Activated CD4-positive, alpha-beta T cell treated with anti-CD3 and anti-CD28 coated beads, Interleukin-2, Interleukin-4, amounts not matched to agents 100 ng/mL and 50 ng/mL, durations not matched to agents 16 hours and 8 hours (primary cell): Measurements from ENCODE around the gene MST1R.
"Not testable (repeated sequence)": the region's sequence is repeated elsewhere in the genome, so short reads cannot be mapped to it uniquely, and the experiment has no call there.

Source experiments
- DNase-seq: peaks from one replicate; pipeline ENCODE4 v3.0.0-alpha.2; 2020; ENCODE audit warnings: low spot score

MST1R gene

DNA sequence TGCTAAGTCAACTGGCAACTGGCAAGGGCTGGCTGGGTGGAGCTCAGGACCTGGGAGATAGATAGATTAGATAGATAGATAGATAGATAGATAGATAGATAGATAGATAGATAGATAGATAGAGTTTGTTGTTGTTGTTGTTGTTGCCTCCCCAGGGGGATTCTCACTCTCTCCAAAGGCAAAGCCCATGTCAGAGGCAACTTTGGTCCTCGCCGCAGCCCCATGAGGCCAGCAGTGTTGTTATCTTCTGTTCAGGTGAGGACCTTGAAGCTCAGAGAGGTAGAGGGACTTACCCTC is 7.4 kb upstream of the MST1R start:
- DNase-seq = no peak

DNA sequence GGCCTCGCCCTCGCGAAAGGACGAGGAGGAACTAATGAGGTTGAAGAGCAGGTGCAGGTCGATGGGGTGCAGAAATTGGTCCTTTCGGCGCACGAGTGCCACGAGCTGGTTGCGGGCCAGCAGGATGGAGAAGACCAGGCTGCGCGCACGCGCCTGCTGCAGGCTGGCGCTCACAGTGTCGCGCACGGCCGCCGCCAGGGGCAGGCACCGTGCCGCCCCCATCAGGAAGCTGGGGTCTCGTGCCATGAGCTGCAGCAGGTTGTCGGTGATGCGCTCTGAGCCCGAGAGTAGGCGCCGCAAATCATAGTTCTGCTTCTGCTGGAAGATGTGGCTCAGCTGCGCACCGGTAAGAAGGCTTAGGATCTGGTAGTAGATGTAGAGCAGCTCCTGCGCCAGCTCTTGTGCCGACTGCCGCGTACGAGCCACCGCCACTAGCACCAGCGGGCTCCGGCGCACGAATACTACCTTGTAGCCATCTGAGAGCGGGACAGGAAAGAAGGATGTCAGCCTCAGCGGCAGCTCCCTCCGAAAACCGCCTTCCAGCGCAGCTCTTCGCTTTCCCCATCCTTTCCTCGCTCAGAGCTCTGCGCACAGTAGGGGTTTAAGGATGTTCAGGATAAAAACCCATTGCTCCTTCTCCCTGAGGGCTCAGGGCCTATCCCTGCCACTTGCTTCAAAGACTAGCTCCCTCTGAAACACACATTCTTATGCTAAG is 6.9 kb upstream of the MST1R start:
- no peak for DNase-seq

DNA sequence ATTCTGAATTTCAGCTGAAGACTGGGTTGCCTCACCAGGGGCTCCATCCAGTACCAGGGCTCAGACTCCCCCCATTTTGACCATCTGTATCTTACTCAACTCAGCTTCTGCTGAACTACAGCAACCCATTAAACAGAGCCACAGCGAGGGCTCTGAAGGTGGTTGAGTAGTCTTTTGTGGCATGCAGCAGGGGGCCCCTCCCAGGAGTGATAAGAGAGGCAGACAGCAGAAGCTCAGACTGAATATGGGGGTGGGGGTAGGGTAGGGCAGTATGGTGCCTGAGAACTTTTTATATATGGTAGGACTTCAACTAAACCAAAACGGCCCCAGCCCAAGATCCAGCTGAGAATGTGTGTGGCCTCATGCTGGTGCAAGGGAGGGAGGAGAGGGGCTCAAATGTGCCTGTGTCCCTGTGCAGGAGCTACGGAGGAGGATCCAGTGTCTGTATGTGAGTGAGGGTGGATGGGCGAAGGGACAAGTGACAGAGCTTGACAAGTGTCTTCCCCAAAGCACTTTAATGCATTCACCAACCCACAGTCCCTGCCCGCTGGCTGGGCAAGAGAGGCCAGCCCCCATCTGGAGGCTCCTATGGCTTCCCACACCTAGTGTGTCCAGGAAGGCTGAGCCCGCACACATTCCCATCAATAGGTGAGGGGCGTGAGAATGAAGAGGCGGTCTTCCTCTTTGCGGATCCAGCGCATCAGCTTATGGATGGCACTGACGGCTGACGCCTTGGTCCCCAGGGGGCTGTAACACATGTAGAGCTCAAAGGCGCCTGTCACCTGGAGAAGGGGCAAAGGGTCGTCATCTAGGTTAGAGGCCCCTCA is 4.9 kb upstream of the MST1R start:
- DNase-seq = no peak

DNA sequence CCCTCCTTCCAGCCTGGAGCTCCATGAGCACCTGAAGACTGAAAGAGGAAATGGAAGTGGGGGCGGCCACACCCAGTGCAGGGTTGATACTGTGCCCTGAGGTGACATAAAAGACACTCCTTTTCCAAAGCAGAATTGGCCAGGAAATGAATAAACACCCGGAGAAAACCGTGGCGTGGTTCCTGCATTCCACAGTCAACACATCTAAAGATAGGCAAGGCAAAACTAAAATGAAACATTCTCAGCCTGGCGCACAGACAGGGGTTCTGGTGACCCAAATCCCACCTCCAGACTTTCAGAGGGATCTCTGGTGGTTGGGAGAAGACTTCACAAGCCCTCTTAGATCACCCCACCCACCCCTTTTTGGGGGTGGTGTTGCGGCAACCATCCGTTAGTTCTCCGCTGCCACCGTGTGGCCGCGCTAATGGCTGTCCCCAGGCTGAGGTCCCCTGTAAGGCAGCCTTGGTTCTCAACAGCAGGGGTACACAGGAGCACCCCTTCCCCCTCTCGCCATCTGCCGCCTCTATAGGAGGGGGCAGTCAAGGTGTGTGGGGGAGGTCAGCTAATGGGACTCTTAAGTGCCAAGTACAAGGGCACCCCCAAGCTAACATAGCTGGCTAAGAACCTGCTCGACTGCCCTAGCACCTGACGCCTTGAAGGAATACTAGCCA is 2.5 kb upstream of the MST1R start:
- DNase-seq = peak; percentile 38

DNA sequence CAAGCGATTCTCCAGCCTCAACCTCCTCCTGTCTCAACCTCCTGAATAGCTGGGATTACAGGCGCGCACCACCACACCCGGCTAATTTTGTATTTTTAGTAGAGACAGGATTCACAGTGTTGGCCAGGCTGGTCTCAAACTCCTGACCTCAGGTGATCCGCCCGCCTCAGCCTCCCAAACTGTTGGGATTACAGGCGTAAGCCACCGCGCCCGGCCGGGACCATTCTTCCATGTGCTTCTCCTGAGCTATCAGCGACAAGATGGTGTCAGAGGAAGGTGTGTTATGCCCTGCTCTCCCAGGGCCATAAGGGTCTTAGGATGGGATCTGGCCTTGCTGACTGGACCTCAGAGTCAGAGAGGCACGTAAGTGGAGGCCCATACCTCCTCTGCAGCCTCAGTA is 775 bp upstream of the MST1R start:
- not testable (repeated sequence) for DNase-seq

DNA sequence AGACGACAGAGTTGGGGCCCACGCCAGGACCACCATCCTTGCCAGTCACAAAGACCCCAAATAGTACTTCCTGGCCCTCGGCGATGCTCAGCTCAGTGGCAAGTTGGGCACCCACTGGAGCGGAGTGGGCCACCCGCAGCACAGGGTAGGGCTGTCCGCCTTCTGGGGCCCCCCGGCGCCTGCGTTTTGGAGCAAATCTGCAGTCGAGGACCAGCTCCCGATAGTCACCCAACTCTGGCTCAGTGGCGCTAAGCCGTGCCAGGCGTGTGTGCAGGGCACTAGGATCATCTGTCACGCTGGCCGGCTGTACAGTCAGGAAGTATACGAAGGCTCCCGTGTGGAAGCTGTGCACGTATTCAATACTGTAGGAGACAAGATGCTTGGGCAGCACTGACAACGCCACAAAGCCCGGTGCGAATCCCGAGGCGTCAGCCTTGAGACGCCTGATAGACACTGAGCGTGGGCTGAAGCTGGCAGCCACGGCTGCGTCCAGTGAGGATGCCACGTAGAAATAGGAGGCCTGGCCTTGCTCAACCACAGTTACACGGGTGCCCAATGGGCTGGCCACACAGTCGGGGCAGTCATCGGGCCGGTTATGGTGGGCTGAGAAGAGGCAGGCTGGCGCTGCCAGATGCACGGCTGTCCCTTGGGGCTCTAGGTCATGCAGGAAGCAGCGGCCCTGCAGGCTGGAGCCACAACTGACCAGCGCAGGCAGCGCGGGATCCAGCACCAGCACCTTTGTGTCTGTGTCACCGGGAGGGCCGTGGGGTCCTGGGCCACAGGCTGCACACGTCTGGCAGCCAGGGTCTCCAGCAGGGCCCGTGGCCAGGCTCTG is 945 bp downstream of the MST1R start:
- no peak for DNase-seq

- no peak for DNase-seq
Measured at GRCh38 chr3:49901366-49902339, 2.0 kb downstream of the MST1R start.

- DNase-seq = no peak
Measured at GRCh38 chr3:49900491-49901153, 3.1 kb downstream of the MST1R start.

DNA sequence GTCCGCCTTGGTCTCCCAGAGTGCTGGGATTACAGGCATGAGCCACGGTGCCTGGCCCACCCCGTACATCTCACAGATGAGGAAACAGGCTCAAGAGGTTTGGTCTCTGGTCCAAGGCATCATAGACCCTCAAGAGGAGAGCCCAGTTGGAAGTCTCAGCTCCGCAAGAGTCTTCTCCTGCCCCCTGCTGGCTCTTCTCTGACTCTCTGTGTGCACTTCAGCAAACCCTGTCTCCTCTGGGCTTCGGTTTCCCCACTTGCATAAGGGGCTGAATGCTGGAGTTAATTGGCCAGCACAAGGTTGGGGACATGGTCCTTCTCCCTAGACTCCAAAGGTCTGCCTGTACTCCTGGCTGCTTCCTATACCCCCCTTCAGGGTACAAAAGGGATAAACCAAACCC is 3.9 kb downstream of the MST1R start:
- peak; percentile 8 for DNase-seq

DNA sequence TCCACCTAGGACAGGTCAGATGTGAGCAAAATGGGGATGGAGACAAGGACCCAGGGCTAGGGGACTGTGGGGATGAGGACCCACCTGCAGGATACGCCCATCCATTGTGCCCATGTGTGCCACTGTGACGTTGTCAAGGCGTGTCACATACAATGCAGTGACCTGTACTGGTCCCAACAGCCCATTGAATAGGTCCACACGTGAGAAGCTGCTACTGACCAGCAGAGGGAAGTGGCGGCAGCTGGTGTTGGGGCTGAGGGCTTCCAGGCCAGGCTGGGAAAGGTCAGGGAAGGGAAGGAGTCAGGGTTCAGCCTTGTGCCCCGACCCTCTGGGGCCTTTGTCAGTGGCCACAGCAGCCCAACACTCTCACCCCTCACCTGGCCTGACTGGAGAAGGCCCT is 4.7 kb downstream of the MST1R start:
- no peak for DNase-seq

GRCh38 chr3:49896345-49896744 is 7.3 kb downstream of the MST1R start:
- no peak for DNase-seq

GRCh38 chr3:49895791-49896190 is 7.9 kb downstream of the MST1R start:
- DNase-seq = no peak

DNA sequence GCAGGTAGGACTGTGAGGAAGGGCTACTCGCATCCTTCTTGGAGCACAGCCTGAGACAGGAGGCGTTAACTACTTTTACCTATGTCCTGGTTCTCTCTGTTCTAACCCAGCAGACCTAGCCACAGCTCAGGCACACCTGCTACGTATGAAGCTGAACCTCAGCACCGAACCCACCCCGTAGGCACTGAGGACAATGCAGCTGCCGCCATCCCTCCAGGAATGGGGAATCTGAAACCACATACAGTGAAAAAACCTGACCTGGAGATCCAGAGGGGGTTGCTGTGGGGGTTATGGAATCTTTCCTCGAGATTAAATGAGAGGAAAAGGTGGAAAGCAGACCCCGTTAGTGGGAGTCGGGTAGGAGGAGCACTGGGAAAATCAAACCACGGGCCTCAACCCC is 14.4 kb downstream of the MST1R start:
- DNase-seq = no peak

DNA sequence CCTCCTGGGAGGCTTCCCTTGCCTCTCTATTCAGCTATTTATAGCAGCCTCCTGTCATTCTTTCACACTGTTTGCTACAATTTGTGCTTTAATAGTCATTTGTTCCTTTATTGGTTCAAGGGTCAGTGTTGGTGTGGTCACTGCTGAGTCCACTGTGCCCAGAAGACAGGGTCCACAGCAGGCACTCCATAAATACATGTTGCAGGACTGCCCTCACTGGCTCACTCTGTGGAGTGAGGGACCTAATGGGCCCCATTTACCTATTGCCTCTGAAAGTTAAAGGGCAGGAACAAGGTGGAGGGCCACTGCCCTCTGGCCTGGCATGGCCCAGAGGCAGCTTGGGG is 16.8 kb downstream of the MST1R start:
- no peak for DNase-seq

GRCh38 chr3:49883998-49884397 is 19.7 kb downstream of the MST1R start:
- no peak for DNase-seq

- DNase-seq = no peak
Measured at GRCh38 chr3:49882166-49882565, 21.5 kb downstream of the MST1R start.

DNA sequence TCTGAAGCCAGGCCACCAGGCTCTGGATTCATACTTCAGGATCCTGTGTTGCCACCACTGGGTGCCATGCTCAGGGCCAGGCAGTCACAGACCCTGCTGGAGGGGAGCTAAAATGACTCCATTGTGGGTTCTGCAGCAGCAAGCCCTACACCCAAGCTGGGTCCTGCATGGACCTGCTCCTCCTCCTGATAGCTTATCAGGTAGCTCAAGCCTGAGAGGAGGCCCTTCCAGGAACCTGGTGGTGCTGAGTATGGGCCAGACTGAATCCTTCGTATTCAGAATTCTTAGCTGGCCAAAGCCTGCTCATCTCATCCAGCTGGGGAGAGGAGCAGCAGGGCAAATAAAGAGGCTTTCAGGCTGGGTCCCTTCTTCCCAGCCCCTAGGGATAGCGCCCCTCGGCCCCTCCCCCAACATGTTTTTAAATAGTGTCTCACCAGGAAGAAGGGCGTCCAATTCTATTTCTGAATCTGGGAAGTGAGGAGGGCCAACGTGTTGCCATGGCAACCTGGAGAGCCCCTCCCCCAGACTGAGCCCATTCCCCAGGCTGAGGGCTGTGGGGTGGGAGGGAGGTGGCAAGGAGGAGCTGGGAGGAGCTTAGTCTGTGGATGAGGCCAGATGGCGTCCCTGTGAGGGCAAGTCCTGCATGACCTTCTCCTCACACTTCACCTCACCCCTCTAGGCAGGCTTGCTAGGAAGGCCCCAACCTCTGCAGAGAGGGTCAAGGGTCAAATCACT is 22.9 kb downstream of the MST1R start:
- DNase-seq = no peak

DNA sequence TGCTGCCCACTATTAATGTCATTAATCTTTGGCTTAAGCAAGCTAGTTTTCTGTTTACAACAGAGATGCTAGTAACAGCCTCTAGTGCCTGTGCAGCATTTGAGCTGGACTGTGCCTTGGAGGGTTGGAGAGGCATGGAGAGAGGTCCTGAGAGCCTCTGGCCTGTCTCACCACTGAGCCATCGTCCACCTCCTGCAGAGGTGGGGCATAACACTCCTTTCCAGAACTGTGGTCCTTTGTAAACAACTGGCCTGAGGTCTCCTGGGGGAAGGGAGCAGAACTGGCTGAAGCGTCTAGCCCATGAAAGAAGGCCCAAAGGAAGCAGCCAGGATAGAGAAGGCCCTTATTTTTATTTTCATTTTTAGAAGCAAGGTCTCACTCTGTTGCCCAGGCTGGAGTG is 24.0 kb downstream of the MST1R start:
- DNase-seq = no peak

- no peak for DNase-seq
Measured at GRCh38 chr3:49878686-49879085, 25.0 kb downstream of the MST1R start.

DNA sequence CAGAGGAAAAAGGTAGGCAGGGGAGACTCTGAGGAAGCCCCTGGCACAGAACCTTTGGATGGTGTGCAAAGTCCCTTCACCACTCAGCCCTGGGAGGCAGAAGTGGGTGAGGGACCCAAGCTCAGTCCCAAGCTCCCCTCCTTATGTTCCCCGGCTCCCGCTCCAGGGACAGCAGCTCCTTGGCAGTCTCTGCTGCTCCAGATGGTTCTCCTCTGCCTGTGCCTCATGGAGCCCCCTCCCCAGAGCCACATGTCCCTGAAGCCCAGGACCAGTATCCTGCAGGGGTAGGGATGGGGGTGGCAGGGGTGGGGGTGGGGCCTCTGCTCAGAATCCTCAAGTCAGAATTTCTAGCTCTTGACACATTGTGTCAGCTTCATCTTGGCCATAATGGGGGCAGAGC is 26.0 kb downstream of the MST1R start:
- no peak for DNase-seq
